CD14-positive monocyte (primary cell): ENCODE data around the gene TNFRSF18. TPM values are rescaled to one million over a fixed set of nuclear protein-coding genes. Genes with fewer than 3 reads are reported as not detected.

Source experiments
- DNase-seq, 3 donors: peaks; one replicate each; pipeline ENCODE4 v3.0.0-alpha.2; 2011 to 2022
- H2AFZ ChIP-seq: 2 replicates; pipeline ENCODE4 v1.6.0; 2012; ENCODE audit warnings: mild to moderate bottlenecking, low read depth, low read length, inconsistent platforms; ENCODE audit not compliant: insufficient read depth, poor library complexity, severe bottlenecking
- H3K27ac ChIP-seq, 2 donors: 1 replicate in 1 of 2; 2 replicates in 1 of 2; pipeline ENCODE4 v1.5.1; 2012 to 2013; ENCODE audit warnings: low read length in 2 of 2, control low read depth in 1 of 2, inconsistent platforms in 1 of 2, low read depth in 1 of 2, mild to moderate bottlenecking in 1 of 2
- H3K27me3 ChIP-seq, 2 donors: one replicate each; pipeline versions ENCODE4 v1.6.0 to v1.6.1; 2011 to 2013; ENCODE audit warnings: low read length in 2 of 2; ENCODE audit not compliant: control insufficient read depth in 2 of 2, insufficient read depth in 2 of 2
- H3K36me3 ChIP-seq, 2 donors: replicated peaks in 1 of 2; 1 replicate in 1 of 2; 2 replicates in 1 of 2; pipeline versions ENCODE4 v1.5.1 to v1.6.1; 2012 to 2013; ENCODE audit warnings: low read length in 2 of 2, control low read depth in 1 of 2, inconsistent platforms in 1 of 2, mild to moderate bottlenecking in 1 of 2; ENCODE audit not compliant: insufficient read depth in 2 of 2, control insufficient read depth in 1 of 2
- H3K4me1 ChIP-seq, 2 donors: 1 replicate in 1 of 2; 2 replicates in 1 of 2; pipeline versions ENCODE4 v1.5.1 to v1.6.1; 2012 to 2013; ENCODE audit warnings: low read length in 2 of 2, control low read depth in 1 of 2, inconsistent platforms in 1 of 2, mild to moderate bottlenecking in 1 of 2, moderate library complexity in 1 of 2; ENCODE audit not compliant: insufficient read depth in 2 of 2, control insufficient read depth in 1 of 2
- H3K4me2 ChIP-seq: replicated peaks from 2 replicates; pipeline ENCODE3; 2012; ENCODE audit warnings: low read length, moderate library complexity, mild to moderate bottlenecking; ENCODE audit not compliant: poor library complexity, severe bottlenecking; ENCODE audit errors: extremely low read depth
- H3K4me3 ChIP-seq, 3 experiments: fragments of 200-600 bp in 1 of 3; sonication (generic) in 1 of 3; replicated peaks in 1 of 3; 1 replicate in 2 of 3; 2 replicates in 1 of 3; pipeline ENCODE4 v1.5.1; 2011 to 2013; ENCODE audit warnings: low read length in 3 of 3, mild to moderate bottlenecking in 3 of 3, control low read depth in 2 of 3, low read depth in 2 of 3, inconsistent platforms in 1 of 3, moderate library complexity in 1 of 3
- H3K79me2 ChIP-seq: 2 replicates; pipeline ENCODE4 v1.6.0; 2012; ENCODE audit warnings: mild to moderate bottlenecking, control low read depth, inconsistent platforms, low read length, moderate library complexity; ENCODE audit not compliant: insufficient read depth
- H3K9ac ChIP-seq: 2 replicates; pipeline ENCODE4 v1.6.0; 2017; ENCODE audit warnings: low read length, mild to moderate bottlenecking; ENCODE audit not compliant: insufficient read depth, poor library complexity, severe bottlenecking
- H3K9me3 ChIP-seq, 2 donors: replicated peaks in 1 of 2; 1 replicate in 1 of 2; 2 replicates in 1 of 2; pipeline versions ENCODE4 v1.5.1 to v1.6.1; 2012 to 2013; ENCODE audit warnings: low read length in 2 of 2, control low read depth in 1 of 2; ENCODE audit not compliant: control insufficient read depth in 1 of 2, insufficient read depth in 1 of 2
- H4K20me1 ChIP-seq: 2 replicates; pipeline ENCODE4 v1.6.0; 2012; ENCODE audit warnings: mild to moderate bottlenecking, low read length, control low read depth, moderate library complexity; ENCODE audit not compliant: insufficient read depth
- H3K27ac Mint-ChIP-seq, 7 donors: one replicate each; pipeline ENCODE4 v1.8.0; 2020; ENCODE audit warnings: mild to moderate bottlenecking in 7 of 7, mixed read lengths in 7 of 7, moderate library complexity in 6 of 7, inconsistent platforms in 2 of 7
- H3K27me3 Mint-ChIP-seq, 3 donors: one replicate each; pipeline ENCODE4 v1.8.0; 2021 to 2022; ENCODE audit warnings: low read depth in 3 of 3, mild to moderate bottlenecking in 3 of 3, mixed read lengths in 3 of 3, moderate library complexity in 3 of 3, inconsistent platforms in 1 of 3
- H3K36me3 Mint-ChIP-seq, 2 donors: one replicate each; pipeline ENCODE4 v1.8.0; 2020; ENCODE audit warnings: mixed read lengths in 2 of 2, inconsistent platforms in 1 of 2, mild to moderate bottlenecking in 1 of 2
- H3K4me1 Mint-ChIP-seq: one replicate; pipeline ENCODE4 v1.8.0; 2020; ENCODE audit warnings: mild to moderate bottlenecking, mixed read lengths
- H3K4me3 Mint-ChIP-seq, 2 donors: one replicate each; pipeline ENCODE4 v1.8.0; 2020; ENCODE audit warnings: mild to moderate bottlenecking in 2 of 2, mixed read lengths in 2 of 2, moderate library complexity in 1 of 2
- H3K9me3 Mint-ChIP-seq, 7 donors: one replicate each; pipeline ENCODE4 v1.8.0; 2020 to 2022; ENCODE audit warnings: mixed read lengths in 7 of 7, mild to moderate bottlenecking in 6 of 7, moderate library complexity in 6 of 7, inconsistent platforms in 2 of 7
- CTCF ChIP-seq: fragments of 200-600 bp; IDR thresholded peaks from one replicate; pipeline ENCODE4 v1.8.0; 2022; ENCODE audit warnings: antibody characterized with exemption, mild to moderate bottlenecking
- WGBS: methylation state at CpG from one replicate; pipeline ENCODE4 v1.1.5; 2013; ENCODE audit warnings: missing lambda C conversion rate; ENCODE audit not compliant: insufficient coverage; 5-methylcytosine and 5-hydroxymethylcytosine counted together
- intact Hi-C, 2 donors: fragments of 100-400 bp; cut with micrococcal nuclease; formaldehyde crosslinking; loops; one replicate each; pipeline versions ENCODE4 v1.15.0 to v1.15.1; 2023
- polyA plus RNA-seq, 3 donors: library from polyadenylated mRNA; depleted of rRNA in 1 of 3; unstranded in 2 of 3; stranded (reverse) in 1 of 3; fragments of 300-500 nt in 2 of 3; fragments of >200 nt in 1 of 3; fragmentation: Illumina TruSeq in 2 of 3; gene quantifications; 1 replicate in 2 of 3; 2 replicates in 1 of 3; pipeline ENCODE4 v1.2.3, GENCODE V29; 2012 to 2021

TNFRSF18 gene
- polyA plus RNA-seq, 3 donors, result not detected

- DNase-seq, result peak; percentile 42 to 60 (median 50)
- H3K4me2 ChIP-seq, result peak overlapping the region; percentile 87
- H2AFZ ChIP-seq, result peak overlapping the region; percentile 98
- Mint-ChIP-seq H3K27ac (peak overlapping the region in 6 of 7 donors; percentile 79 to 91 (median 82)), H3K36me3 (no peaks in the 10 kb centered on the region), H3K4me1 (peaks cover 7% of the 10 kb centered on the region), H3K4me3 (peak overlapping the region; percentile 57 to 74), H3K27me3 (peaks cover 2 to 7% (median 5%) of the 10 kb centered on the region in 3 donors), H3K9me3 (peaks cover 7 to 13% (median 9%) of the 10 kb centered on the region in 7 donors)
- H3K9me3 ChIP-seq, result peaks cover 4 to 9% of the 10 kb centered on the region in 2 donors
- peak overlapping the region; percentile 87 to 97 for H3K27ac ChIP-seq
- H3K4me3 ChIP-seq, result peak overlapping the region; percentile 55 to 89 (median 59)
- H3K4me1 ChIP-seq, result peaks cover 9 to 17% of the 10 kb centered on the region in 2 donors
- intact Hi-C loops, result no loop called here
- no peaks in the 10 kb centered on the region for H3K79me2 ChIP-seq
- H3K9ac ChIP-seq, result peak overlapping the region; percentile 98
- H4K20me1 ChIP-seq, result no peaks in the 10 kb centered on the region
- H3K36me3 ChIP-seq, result no peaks in the 10 kb centered on the region
- WGBS, result under 1% methylated on average over 38 of the region's 46 CpGs
- no peaks in the 10 kb centered on the region for H3K27me3 ChIP-seq
- no peak for TF ChIP-seq CTCF
Measured at GRCh38 chr1:1157914-1158710, 48.3 kb downstream of the TNFRSF18 start.

- Histone ChIP-seq H3K79me2 (no peaks in the 10 kb centered on the region), H3K4me1 (peaks cover 9 to 17% of the 10 kb centered on the region in 2 donors), H4K20me1 (no peaks in the 10 kb centered on the region), H3K4me3 (peak overlapping the region; percentile 55 to 89 (median 59)), H3K9ac (peak overlapping the region; percentile 98), H3K27ac (peak overlapping the region; percentile 87 to 97), H3K27me3 (no peaks in the 10 kb centered on the region), H2AFZ (peak overlapping the region; percentile 98), H3K4me2 (peak overlapping the region; percentile 87), H3K36me3 (no peaks in the 10 kb centered on the region), H3K9me3 (peaks cover 10 to 15% of the 10 kb centered on the region in 2 donors)
- intact Hi-C loops, result no loop called here
- 4% methylated on average over 18 of the region's 29 CpGs for WGBS
- Mint-ChIP-seq H3K4me3 (peak overlapping the region; percentile 74 to 81), H3K9me3 (peaks cover 13 to 19% (median 15%) of the 10 kb centered on the region in 7 donors), H3K4me1 (peaks cover 7% of the 10 kb centered on the region), H3K27me3 (peaks cover 2 to 5% (median 5%) of the 10 kb centered on the region in 3 donors), H3K36me3 (no peaks in the 10 kb centered on the region), H3K27ac (peak overlapping the region; percentile 76 to 92 (median 87))
- TF ChIP-seq CTCF, result no peak
- peak; percentile 66 to 75 (median 73) for DNase-seq
Measured at GRCh38 chr1:1157426-1157913, 48.9 kb downstream of the TNFRSF18 start.
